Measurements from ENCODE around the gene MAST4. TPM values are rescaled to one million over a fixed set of nuclear protein-coding genes. Genes with fewer than 3 reads are reported as not detected.

Gene MAST4
- total RNA-seq, 4 donors from 2014 or later, result 16.2 to 32.8 (median 25.0) TPM

DNA sequence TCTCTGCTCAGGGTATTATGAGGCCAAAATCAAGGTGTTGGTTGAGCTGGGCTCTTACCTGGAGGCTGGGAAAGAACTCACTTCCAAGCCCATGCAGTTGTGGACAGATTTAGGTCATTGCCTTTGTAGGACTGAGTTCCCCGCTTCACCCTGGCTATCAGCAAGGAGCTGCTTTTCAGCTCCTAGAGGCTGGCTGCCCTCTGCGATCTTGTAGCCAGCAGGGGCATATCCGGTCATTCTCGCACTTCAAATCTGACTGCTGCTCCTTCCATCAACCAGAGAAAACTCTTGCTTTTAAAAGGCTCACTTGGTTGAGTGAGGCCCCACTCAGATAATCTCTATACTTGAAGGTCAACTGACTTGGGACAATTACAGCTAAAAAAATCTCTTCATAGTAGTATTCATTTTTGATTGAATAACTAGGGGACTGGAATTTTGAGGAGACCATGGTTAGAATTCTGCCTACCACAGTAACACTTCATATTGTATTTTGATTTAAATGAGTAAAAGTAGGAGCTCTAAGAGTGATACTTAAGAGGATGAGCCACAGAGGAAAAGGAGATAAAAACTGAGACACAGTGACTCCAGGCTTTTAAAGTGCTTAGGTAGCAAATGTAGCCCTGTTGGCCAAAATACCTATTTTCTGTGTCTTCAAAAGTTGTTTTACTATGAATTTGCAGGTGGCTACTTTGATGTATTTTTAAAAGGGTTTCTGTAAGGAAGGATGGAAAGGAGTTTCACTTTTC, 463.0 kb downstream of the MAST4 start:
- Histone ChIP-seq H3K27me3 (no peaks in the 10 kb centered on the region), H3K4me3 (no peak overlapping the region), H3K27ac (no peak overlapping the region), H3K9me3 (no peaks in the 10 kb centered on the region), H3K4me1 (peaks cover 0 to 4% (median 0%) of the 10 kb centered on the region in 3 donors), H3K36me3 (peaks cover 0 to 7% of the 10 kb centered on the region in 2 donors)
- no peak for ATAC-seq
- WGBS, 2 donors (ENCODE audit: low coverage in 1 of 2), result 77 to 80% methylated on average over 1 to 3 of the region's 4 CpGs
- TF ChIP-seq POLR2AphosphoS5 (IDR thresholded peaks at IDR 0.05) (no peak), POLR2A (IDR thresholded peaks at IDR 0.05) (no peak), EP300 (IDR thresholded peaks at IDR 0.05) (no peak)
- TF ChIP-seq, protein P1, sequence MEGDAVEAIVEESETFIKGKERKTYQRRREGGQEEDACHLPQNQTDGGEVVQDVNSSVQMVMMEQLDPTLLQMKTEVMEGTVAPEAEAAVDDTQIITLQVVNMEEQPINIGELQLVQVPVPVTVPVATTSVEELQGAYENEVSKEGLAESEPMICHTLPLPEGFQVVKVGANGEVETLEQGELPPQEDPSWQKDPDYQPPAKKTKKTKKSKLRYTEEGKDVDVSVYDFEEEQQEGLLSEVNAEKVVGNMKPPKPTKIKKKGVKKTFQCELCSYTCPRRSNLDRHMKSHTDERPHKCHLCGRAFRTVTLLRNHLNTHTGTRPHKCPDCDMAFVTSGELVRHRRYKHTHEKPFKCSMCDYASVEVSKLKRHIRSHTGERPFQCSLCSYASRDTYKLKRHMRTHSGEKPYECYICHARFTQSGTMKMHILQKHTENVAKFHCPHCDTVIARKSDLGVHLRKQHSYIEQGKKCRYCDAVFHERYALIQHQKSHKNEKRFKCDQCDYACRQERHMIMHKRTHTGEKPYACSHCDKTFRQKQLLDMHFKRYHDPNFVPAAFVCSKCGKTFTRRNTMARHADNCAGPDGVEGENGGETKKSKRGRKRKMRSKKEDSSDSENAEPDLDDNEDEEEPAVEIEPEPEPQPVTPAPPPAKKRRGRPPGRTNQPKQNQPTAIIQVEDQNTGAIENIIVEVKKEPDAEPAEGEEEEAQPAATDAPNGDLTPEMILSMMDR (IDR thresholded peaks at IDR 0.05), result no peak

DNA sequence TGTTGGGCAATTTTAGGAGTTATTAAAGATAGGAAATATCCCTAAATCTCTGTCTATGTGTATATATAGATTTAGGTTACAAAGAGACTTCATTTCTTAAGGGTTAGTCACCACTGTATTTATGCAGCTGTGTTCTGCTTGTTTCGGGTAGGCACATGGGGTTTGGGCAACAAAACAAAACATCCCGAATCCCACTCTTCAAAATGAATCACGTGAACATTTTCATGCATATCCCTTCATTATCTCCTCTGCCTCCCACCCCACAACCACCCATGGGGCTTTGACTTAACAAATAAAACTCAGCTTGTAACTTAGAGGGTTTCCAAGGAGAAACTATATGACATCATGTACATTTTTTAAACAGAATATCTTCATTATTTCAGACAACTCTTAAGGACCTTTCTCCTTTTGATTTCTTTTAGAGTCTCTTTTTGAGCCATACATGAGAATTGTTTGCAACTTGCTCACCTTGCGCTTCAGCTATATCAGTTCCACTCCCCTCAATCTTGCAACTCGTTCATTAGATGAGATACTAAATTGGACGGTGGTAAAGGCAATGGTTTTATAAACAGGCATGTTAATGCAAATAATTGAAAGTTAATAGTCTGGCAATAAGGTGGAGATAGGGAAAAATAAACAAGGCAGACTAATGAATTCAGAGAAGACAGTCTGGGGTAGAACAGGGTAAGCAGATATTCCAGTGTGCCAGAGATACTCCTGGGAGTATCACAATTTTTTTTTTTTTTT, 463.7 kb downstream of the MAST4 start:
- no peak for TF ChIP-seq POLR2A (IDR thresholded peaks at IDR 0.05)
- TF ChIP-seq, protein P1 (IDR thresholded peaks at IDR 0.05), result no peak
- TF ChIP-seq EP300 (IDR thresholded peaks at IDR 0.05), result no peak
- Histone ChIP-seq H3K27me3 (no peaks in the 10 kb centered on the region), H3K4me3 (no peak overlapping the region), H3K27ac (no peak overlapping the region), H3K36me3 (peaks cover 0 to 7% of the 10 kb centered on the region in 2 donors), H3K4me1 (peaks cover 0 to 4% (median 0%) of the 10 kb centered on the region in 3 donors), H3K9me3 (no peaks in the 10 kb centered on the region)
- ATAC-seq, result no peak
- 57 to 81% methylated on average over 5 to 6 of the region's 6 CpGs for WGBS, 2 donors (ENCODE audit: low coverage in 1 of 2)

DNA sequence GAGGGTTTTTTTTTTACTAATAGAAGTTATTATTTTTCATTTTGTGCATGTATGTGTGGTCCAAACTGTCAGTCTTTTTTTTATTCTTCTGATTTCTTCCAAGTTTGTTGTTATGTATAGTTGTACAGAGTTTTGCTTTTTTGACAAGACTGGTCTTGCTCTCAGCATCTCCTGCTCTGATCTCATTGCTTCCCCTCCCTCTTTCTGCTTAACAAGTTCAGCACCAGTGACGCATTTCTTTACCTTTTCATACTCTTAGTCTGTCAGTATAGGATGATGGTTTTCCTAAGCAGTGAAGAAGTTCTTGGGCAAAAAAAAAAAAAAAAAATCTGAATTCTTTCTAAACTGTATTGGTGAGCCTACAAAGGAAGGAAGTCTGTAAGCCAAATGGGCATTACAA, 465.3 kb downstream of the MAST4 start:
- 100% methylated on average over 1 of the region's 1 CpG for whole genome bisulfite sequencing, 2 donors (ENCODE audit: low coverage in 1 of 2)
- no peak for ATAC-seq
- Histone ChIP-seq H3K4me1 (peaks cover 0 to 12% (median 0%) of the 10 kb centered on the region in 3 donors), H3K27me3 (no peaks in the 10 kb centered on the region), H3K4me3 (no peak overlapping the region), H3K36me3 (peaks cover 0 to 6% of the 10 kb centered on the region in 2 donors), H3K9me3 (no peaks in the 10 kb centered on the region), H3K27ac (no peak overlapping the region)
- TF ChIP-seq, protein P1 (IDR thresholded peaks at IDR 0.05), result no peak
- TF ChIP-seq POLR2A (IDR thresholded peaks at IDR 0.05), result no peak
- no peak for TF ChIP-seq POLR2AphosphoS5 (IDR thresholded peaks at IDR 0.05)
- TF ChIP-seq EP300 (IDR thresholded peaks at IDR 0.05), result no peak

DNA sequence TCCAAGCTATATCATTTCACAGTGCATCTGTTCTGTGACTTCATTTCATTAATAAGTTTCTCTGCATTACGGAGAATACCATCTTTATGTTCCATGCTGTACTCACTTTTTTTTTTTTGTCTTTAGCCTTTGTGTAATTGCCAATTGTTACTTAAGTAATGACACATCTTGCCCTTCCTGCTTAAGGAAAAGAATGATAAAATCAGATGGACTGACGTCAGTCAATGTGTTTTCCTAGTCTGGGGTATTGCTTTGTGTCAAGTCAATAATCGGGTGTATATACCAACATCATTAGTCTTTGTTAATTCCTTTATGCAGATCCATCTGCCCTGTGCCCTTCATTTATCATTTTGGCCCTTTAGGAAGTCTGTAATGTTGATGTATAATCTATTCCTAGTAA, 466.9 kb downstream of the MAST4 start:
- no peaks in the 10 kb centered on the region for H3K9me3 ChIP-seq
- H3K4me1 ChIP-seq, result peaks cover 0 to 12% (median 0%) of the 10 kb centered on the region in 3 donors
- TF ChIP-seq, protein P1 (IDR thresholded peaks at IDR 0.05), result no peak
- TF ChIP-seq POLR2AphosphoS5 (IDR thresholded peaks at IDR 0.05) (no peak), POLR2A (IDR thresholded peaks at IDR 0.05) (no peak), EP300 (IDR thresholded peaks at IDR 0.05) (no peak)
- H3K27ac ChIP-seq, result no peak overlapping the region
- WGBS, 2 donors (ENCODE audit: low coverage in 1 of 2), result 77 to 88% methylated on average over 3 of the region's 3 CpGs
- ATAC-seq, result no peak
- no peaks in the 10 kb centered on the region for H3K27me3 ChIP-seq
- H3K4me3 ChIP-seq, result no peak overlapping the region
- peaks cover 0 to 6% of the 10 kb centered on the region in 2 donors for H3K36me3 ChIP-seq

Measured in gastroesophageal sphincter (tissue), 4 donors.